ENCODE measurements around the gene GPR87.

Gene GPR87

GRCh38 chr3:151316267-151316991 is at the start of gene GPR87:
Gene GPR87 (minus strand): TSS chr3:151316820. CDS start chr3:151300100, 16,720 bp downstream.
- no peak for DNase-seq

- DNase-seq: no peak
Observed at GRCh38 chr3:151362751-151363174, 46.1 kb upstream of the GPR87 start.

- no peak for DNase-seq
Observed at GRCh38 chr3:151357463-151357850, 40.8 kb upstream of the GPR87 start.

- no peak for DNase-seq
Observed at GRCh38 chr3:151356794-151357462, 40.3 kb upstream of the GPR87 start.

GRCh38 chr3:151351648-151352047 is 35.0 kb upstream of the GPR87 start:
- DNase-seq: no peak

- DNase-seq: no peak
Observed at GRCh38 chr3:151351219-151351618, 34.6 kb upstream of the GPR87 start.

GRCh38 chr3:151350656-151351055 is 34.0 kb upstream of the GPR87 start:
- DNase-seq: no peak

GRCh38 chr3:151347432-151347831 is 30.8 kb upstream of the GPR87 start:
- no peak for DNase-seq

- no peak for DNase-seq
Observed at GRCh38 chr3:151346292-151346691, 29.7 kb upstream of the GPR87 start.

GRCh38 chr3:151345859-151346258 is 29.2 kb upstream of the GPR87 start:
- DNase-seq: no peak

- no peak for DNase-seq
Observed at GRCh38 chr3:151331696-151332095, 15.1 kb upstream of the GPR87 start.

GRCh38 chr3:151330899-151331298 is 14.3 kb upstream of the GPR87 start:
- DNase-seq: no peak

- DNase-seq: no peak
Observed at GRCh38 chr3:151330379-151330778, 13.8 kb upstream of the GPR87 start.

- no peak for DNase-seq
Observed at GRCh38 chr3:151329363-151329762, 12.7 kb upstream of the GPR87 start, which contains the start of gene P2RY13. Gene P2RY13 (minus strand): TSS chr3:151329549. CDS start chr3:151329528, 21 bp downstream.

- DNase-seq: no peak
Observed at GRCh38 chr3:151328298-151328995, 11.8 kb upstream of the GPR87 start.

- DNase-seq: no peak
Observed at GRCh38 chr3:151327571-151328198, 11.1 kb upstream of the GPR87 start.

- DNase-seq: no peak
Observed at GRCh38 chr3:151322511-151322910, 5.9 kb upstream of the GPR87 start.

- no peak for DNase-seq
Observed at GRCh38 chr3:151321526-151321925, 4.9 kb upstream of the GPR87 start.

GRCh38 chr3:151320131-151320530 is 3.5 kb upstream of the GPR87 start:
- DNase-seq: no peak

GRCh38 chr3:151319628-151320027 is 3.0 kb upstream of the GPR87 start:
- no peak for DNase-seq

GRCh38 chr3:151318991-151319390 is 2.4 kb upstream of the GPR87 start:
- DNase-seq: no peak

GRCh38 chr3:151318313-151318712 is 1.7 kb upstream of the GPR87 start:
- no peak for DNase-seq

- no peak for DNase-seq
Observed at GRCh38 chr3:151315846-151316245, 774 bp downstream of the GPR87 start.
